K562 (cell line): ENCODE measurements around the gene CCN6. TPM values are rescaled to one million over a fixed set of nuclear protein-coding genes. Genes with fewer than 3 reads are reported as not detected.

Source experiments
- ATF1 ChIP-seq, 2 experiments: fragments of 450-650 bp in 1 of 2; IDR thresholded peaks; 2 replicates each; pipeline ENCODE4 v1.6.1; 2016; ENCODE audit warnings: missing compliant biosample characterization in 1 of 2, missing genetic modification characterization in 1 of 2
- CXXC5 ChIP-seq: fragments of 250-450 bp; sonication (Bioruptor Pico); IDR thresholded peaks from 2 replicates; pipeline ENCODE4 v1.8.0; 2022; ENCODE audit warnings: inconsistent platforms, mild to moderate bottlenecking, moderate library complexity
- FOS ChIP-seq: IDR thresholded peaks from 3 replicates; pipeline ENCODE4 v1.6.1; 2011; ENCODE audit not compliant: insufficient read length; ENCODE audit errors: extremely low read depth
- GABPB1 ChIP-seq: sonication (generic); formaldehyde crosslinking; IDR thresholded peaks from 2 replicates; pipeline ENCODE4 v1.8.0; 2022; ENCODE audit warnings: mild to moderate bottlenecking, missing genetic modification reagents
- HDAC1 ChIP-seq, 2 experiments: fragments of 450-650 bp; IDR thresholded peaks; 2 replicates each; pipeline ENCODE4 v1.6.1; 2016 to 2017; ENCODE audit warnings: inconsistent platforms in 1 of 2, mild to moderate bottlenecking in 1 of 2, moderate library complexity in 1 of 2
- JUND ChIP-seq, 2 experiments: IDR thresholded peaks; 2 replicates in 1 of 2; 3 replicates in 1 of 2; pipeline ENCODE4 v1.6.1; 2011; ENCODE audit warnings: borderline replicate concordance in 2 of 2, low read depth in 2 of 2, low read length in 2 of 2, improper control_type of control experiment in 1 of 2, missing biosample characterization in 1 of 2, missing genetic modification characterization in 1 of 2, missing genetic modification reagents in 1 of 2
- MLLT1 ChIP-seq, 2 experiments: fragments of 450-650 bp; IDR thresholded peaks; 2 replicates each; pipeline ENCODE4 v1.6.1; 2016
- MLX ChIP-seq, 2 experiments: fragments of 450-650 bp in 1 of 2; sonication (generic) in 1 of 2; formaldehyde crosslinking; conservative IDR thresholded peaks; 2 replicates each; pipeline versions ENCODE4 v1.4.0 to v1.8.1; 2020 to 2022; ENCODE audit warnings: mild to moderate bottlenecking in 1 of 2, missing genetic modification reagents in 1 of 2
- MNT ChIP-seq, 2 experiments: fragments of 450-650 bp; conservative IDR thresholded peaks; 2 replicates each; pipeline ENCODE4 v1.6.1; 2017; ENCODE audit warnings: mild to moderate bottlenecking in 2 of 2, moderate library complexity in 2 of 2
- MTA1 ChIP-seq: fragments of 450-650 bp; IDR thresholded peaks from 2 replicates; pipeline ENCODE4 v1.6.1; 2017; ENCODE audit warnings: borderline replicate concordance
- NKRF ChIP-seq: fragments of 450-650 bp; IDR thresholded peaks from 2 replicates; pipeline ENCODE4 v1.6.1; 2016; ENCODE audit warnings: borderline replicate concordance
- PKNOX1 ChIP-seq: fragments of 450-650 bp; IDR thresholded peaks from 2 replicates; pipeline ENCODE4 v1.6.1; 2016
- POLR2G ChIP-seq: fragments of 200-400 bp; formaldehyde crosslinking; IDR thresholded peaks from 2 replicates; pipeline ENCODE4 v1.6.1; 2017; ENCODE audit warnings: low read depth, mild to moderate bottlenecking, antibody characterized with exemption, low read length, moderate library complexity
- RFX5 ChIP-seq: IDR thresholded peaks from 2 replicates; pipeline ENCODE4 v1.6.1; 2011; ENCODE audit warnings: low read depth, mild to moderate bottlenecking, improper control_type of control experiment, low read length
- SP1 ChIP-seq: sonication (generic); formaldehyde crosslinking; IDR thresholded peaks from 2 replicates; pipeline ENCODE4 v1.8.1; 2022; ENCODE audit warnings: mild to moderate bottlenecking, missing genetic modification reagents
- TAF1 ChIP-seq: IDR thresholded peaks from 2 replicates; pipeline ENCODE4 v1.6.1; 2011; ENCODE audit warnings: mild to moderate bottlenecking, low read length, moderate library complexity; ENCODE audit not compliant: insufficient read depth, control insufficient read depth, severe bottlenecking; ENCODE audit errors: extremely low read depth
- TAF15 ChIP-seq: fragments of 200-400 bp; formaldehyde crosslinking; IDR thresholded peaks from 2 replicates; pipeline ENCODE4 v1.6.1; 2017; ENCODE audit warnings: mild to moderate bottlenecking, low read depth, low read length, moderate library complexity
- ZNF174 ChIP-seq: fragments of 250-450 bp; sonication (Bioruptor Pico); IDR thresholded peaks from 2 replicates; pipeline ENCODE4 v1.4.0; 2020; ENCODE audit warnings: mild to moderate bottlenecking
- ZNF75A ChIP-seq: fragments of 450-650 bp; formaldehyde crosslinking; IDR thresholded peaks from 2 replicates; pipeline ENCODE4 v1.4.0; 2020; ENCODE audit warnings: mild to moderate bottlenecking
- polyA plus RNA-seq, 8 experiments: library from polyadenylated mRNA; depleted of rRNA in 4 of 8; stranded (reverse) in 5 of 8; unstranded in 3 of 8; fragments of >200 nt; fragmentation: Nextera tagmentation in 2 of 8; fragmentation: Illumina TruSeq in 1 of 8; extraction: Ambion mirVana in 2 of 8; extraction: Trizol in 1 of 8; gene quantifications; 2 replicates each; pipeline versions ENCODE4 v1.2.1 to v1.2.3, GENCODE V29; 2011 to 2014; ENCODE audit warnings: inconsistent platforms in 1 of 8, missing spikeins in 1 of 8
- total RNA-seq, 7 experiments: library from RNA; depleted of rRNA in 6 of 7; stranded (reverse); fragments of >200 nt in 6 of 7; fragmentation: Illumina TruSeq in 2 of 7; extraction: Trizol in 2 of 7; gene quantifications; 2 replicates each; pipeline versions ENCODE4 v1.2.1 to v1.2.3, GENCODE V29; 2011 to 2021; ENCODE audit warnings: low replicate concordance in 1 of 7

The CCN6 gene
- total and polyA plus RNA-seq, 9 of the 15 experiments (the other 6 are each of a cell fraction or from before 2014, with no cell fraction given) = 0.04 to 0.62 (median 0.21) TPM; not detected in 2

- TF ChIP-seq NKRF = peak; percentile 78; the same call in 1 of the 2 replicates
- peak; percentile 80 for TF ChIP-seq TAF1
- no peak for TF ChIP-seq ZNF174 (CRISPR knock-in tag)
- no peak for TF ChIP-seq ATF1 (CRISPR knock-in tag; IDR thresholded peaks at IDR 0.05)
- peak; percentile 75 for TF ChIP-seq ATF1 (tag; IDR thresholded peaks at IDR 0.05)
- TF ChIP-seq ZNF75A (CRISPR knock-in tag) = no peak
- peak; percentile 13; the same call in 1 of the 2 replicates for TF ChIP-seq MTA1
- TF ChIP-seq FOS = peak; percentile 9
- no peak for TF ChIP-seq MLX (CRISPR knock-in tag; conservative IDR thresholded peaks at IDR 0.05)
- peak; percentile 23; the same call in 1 of the 2 replicates for TF ChIP-seq GABPB1 (CRISPR knock-in tag)
- peak; percentile 52; the same call in 1 of the 2 replicates for TF ChIP-seq JUND (IDR thresholded peaks at IDR 0.05; ENCODE audit: borderline replicate concordance, low read depth, low read length)
- TF ChIP-seq JUND (tag; IDR thresholded peaks at IDR 0.05; ENCODE audit: borderline replicate concordance, low read depth, low read length) = no peak
- TF ChIP-seq SP1 (CRISPR knock-in tag) = no peak
- TF ChIP-seq POLR2G = peak; percentile 94
- TF ChIP-seq MNT (conservative IDR thresholded peaks at IDR 0.05) = peak in 1 of 2 experiments; percentile 72; a peak in 3 of 4 replicates
- peak; percentile 96; the same call in 1 of the 2 replicates for TF ChIP-seq TAF15
- TF ChIP-seq MLLT1 (IDR thresholded peaks at IDR 0.05) = peak in 1 of 2 experiments; percentile 34; a peak in 1 of 4 replicates
- TF ChIP-seq RFX5 = 0 out of 2 replicates have a peak, but pooled peaks have one; percentile 36
- peak; percentile 59; the same call in 1 of the 2 replicates for TF ChIP-seq PKNOX1
- peak in 1 of 2 experiments; percentile 78; a peak in 1 of 4 replicates for TF ChIP-seq HDAC1 (IDR thresholded peaks at IDR 0.05)
- peak; percentile 46; the same call in 1 of the 2 replicates for TF ChIP-seq CXXC5
Observed at GRCh38 chr6:112087136-112087911, 33.4 kb downstream of the CCN6 start, which contains the start of the genes FAM229B and TUBE1 (continued).
